NK-92 treated with Interleukin-12 subunit alpha and Interleukin-12 subunit beta, amount 100 ng/mL, for 24 hours (cell line): ENCODE data around the gene INPP5A.
"Not testable (repeated sequence)": the region's sequence is repeated elsewhere in the genome, so short reads cannot be mapped to it uniquely, and the experiment has no call there.

ENCODE experiments used
- DNase-seq: peaks from one replicate; lab custom pipeline; 2025; lab: John Stamatoyannopoulos, UW

INPP5A gene

DNA sequence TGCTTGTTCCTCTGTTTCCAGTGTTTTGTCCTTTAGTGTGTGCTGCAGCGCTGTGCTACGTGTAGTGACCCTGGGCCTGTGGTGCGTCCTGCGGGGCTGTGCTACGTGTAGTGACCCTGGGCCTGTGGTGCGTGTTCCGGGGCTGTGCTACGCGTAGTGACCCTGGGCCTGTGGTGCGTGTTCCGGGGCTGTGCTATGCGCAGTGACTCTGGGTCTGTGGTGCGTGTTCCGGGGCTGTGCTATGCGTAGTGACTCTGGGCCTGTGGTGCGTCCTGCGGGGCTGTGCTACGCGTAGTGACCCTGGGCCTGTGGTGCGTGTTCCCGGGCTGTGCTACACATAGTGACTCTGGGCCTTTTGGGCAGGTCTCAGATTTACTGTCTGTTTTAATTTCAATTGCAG, 60.1 kb downstream of the INPP5A start:
- DNase-seq, result no peak

DNA sequence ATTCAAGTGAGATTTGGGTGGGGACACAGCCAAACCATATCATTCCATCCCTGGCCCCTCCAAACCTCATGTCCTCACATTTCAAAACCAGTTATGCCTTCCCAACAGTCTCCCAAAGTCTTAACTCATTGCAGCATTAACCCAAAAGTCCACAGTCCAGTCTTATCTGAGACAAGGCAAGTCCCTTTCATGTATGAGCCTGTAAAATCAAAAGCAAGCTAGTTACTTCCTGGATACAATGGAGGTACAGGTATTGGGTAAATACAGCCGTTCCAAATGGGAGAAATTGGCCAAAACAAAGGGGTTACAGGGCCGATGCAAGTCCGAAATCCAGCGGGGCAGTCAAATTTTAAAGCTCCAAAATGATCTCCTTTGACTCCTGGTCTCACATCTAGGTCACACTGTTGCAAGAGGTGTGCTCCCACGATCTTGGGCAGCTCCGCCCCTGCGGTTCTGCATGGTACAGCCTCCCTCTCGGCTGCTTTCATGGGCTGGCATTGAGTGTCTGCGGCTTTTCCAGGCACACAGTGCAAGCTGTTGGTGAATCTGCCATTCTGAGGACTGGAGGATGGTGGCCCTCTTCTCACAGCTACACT, 61.5 kb downstream of the INPP5A start:
- DNase-seq, result not testable (repeated sequence)

DNA sequence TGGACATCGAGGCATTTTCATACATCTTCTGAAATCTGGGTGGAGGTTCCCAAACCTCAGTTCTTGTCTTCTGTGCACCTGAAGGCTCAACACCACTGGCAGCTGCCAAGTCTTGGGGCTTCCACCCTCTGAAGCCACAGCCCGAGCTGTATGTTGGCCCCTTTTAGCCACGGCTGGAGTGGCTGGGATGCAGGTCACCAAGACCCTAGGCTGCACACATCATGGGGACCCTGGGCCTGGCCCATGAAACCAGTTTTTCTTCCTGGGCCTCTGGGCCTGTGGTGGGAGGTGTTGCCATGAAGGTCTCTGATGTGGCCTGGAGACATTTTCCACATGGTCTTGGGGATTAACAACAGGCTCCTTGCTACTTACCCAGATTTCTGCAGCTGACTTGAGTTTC, 62.1 kb downstream of the INPP5A start:
- no peak for DNase-seq

DNA sequence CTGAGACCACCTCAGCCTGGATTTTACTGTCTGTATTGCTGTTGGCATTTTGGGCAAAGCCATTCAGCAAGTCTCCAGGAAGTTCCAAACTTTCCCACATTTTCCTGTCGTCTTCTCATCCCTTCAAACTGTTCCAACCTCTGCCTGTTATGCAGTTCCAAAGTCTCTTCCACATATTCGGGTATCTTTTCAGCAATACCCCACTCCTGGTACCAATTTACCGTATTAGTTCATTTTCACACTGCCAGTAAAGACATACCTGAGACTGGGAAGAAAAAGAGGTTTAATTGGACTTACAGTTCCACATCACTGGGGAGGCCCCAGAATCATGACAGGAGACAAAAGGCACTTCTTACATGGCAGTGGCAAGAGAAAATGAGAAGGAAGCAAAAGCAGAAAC, 62.8 kb downstream of the INPP5A start:
- no peak for DNase-seq

DNA sequence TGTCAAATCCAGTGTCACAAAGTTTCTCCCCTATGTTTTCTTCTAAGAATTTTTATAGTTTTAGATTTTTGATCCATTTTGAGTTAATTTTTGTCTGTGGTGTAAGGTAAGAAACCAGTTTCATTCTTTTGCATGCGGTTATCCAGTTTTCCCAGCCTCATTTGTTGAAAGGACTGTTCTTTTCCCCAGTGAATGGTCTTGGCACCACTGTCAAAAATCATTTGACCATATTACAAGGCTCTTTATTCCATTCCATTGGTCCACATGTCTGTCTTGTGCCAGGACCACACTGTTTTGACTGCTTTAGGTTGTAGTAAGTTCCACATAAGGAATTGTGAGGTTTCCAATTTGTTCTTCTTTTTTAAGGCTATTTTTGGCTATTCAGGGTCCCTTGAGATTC, 64.0 kb downstream of the INPP5A start:
- DNase-seq, result no peak

DNA sequence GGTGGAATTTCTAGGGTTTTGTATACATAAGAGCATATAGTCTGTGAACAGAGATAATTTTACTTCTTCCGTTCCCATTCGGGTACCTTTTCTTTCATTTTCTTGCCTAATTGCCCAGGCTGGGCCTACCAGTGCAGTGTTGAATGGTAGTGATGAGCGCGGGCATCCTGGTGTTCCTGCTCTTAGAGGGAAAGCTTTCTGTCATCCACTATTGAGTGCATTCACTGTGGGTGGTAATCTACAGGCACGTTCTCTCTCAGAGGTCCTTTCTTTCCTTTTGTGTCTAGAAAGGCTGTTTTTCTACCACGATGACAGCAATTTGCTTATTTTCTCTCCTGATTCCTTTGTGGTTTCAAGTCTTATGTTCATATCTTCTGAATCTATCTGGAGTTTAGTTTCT, 65.0 kb downstream of the INPP5A start:
- no peak for DNase-seq

DNA sequence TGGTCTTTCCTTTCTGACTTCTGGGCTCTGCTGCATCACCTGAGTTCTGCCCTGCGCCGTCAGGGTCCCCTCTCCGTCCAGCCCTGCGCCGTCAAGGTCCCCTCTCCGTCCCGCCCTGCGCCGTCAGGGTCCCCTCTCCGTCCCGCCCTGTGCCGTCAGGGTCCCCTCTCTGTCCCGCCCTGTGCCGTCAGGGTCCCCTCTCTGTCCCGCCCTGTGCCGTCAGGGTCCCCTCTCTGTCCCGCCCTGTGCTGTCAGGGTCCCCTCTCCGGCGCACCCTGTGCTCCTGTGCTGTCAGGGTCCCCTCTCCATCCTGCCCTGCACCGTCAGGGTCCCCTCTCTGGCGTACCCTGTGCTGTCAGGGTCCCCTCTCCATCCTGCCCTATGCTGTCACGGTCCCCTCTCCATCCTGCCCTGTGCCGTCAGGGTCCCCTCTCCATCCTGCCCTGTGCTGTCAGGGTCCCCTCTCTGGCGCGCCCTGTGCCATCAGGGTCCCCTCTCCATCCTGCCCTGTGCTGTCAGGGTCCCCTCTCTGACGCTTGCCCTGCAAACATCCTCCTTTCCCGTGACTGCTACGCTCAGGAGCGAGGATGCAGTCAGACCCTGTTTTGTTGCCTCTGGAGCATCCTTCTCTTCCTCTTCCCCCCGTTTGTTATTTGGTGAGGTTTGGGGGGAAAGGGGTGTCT, 66.4 kb downstream of the INPP5A start:
- no peak for DNase-seq

DNA sequence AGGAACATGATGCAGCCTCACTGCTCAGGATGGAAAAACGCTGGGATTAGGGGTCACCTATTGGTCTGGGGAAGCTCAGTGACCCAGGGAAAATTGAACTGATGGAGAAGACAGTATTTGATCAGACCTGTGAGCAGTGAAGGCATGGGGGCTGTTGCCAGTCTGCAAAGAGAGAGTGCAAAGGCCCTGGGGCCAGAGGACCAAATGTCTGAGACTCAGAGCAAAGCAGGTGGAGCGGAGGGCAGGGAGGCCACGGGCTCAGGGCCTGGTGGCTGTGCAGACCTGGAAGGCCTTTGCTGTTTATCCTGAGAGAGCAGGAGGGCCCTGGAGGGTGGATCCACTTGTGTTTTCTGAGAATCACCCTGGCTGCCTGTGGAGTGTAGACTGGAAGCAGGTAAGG, 67.1 kb downstream of the INPP5A start:
- DNase-seq, result no peak

DNA sequence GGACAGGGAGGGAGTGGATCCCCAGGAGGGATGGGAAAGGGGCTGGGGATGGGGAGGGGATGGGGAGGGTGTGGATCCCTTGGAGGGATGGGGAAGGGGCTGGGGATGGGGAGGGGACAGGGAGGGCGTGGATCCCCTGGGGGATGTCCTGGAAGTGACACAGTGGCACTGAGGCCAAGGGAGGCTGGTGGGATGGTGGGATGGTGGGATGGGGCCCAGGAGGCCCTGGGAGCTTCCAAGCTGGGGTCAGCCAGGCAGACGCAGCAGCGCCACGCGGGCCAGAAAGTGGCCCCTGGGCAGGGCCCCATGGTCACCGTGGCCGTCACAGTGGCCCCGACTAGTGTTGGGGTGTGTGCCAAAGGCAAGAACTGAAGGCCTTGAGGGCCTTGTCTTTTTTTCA, 67.8 kb downstream of the INPP5A start:
- DNase-seq, result no peak

DNA sequence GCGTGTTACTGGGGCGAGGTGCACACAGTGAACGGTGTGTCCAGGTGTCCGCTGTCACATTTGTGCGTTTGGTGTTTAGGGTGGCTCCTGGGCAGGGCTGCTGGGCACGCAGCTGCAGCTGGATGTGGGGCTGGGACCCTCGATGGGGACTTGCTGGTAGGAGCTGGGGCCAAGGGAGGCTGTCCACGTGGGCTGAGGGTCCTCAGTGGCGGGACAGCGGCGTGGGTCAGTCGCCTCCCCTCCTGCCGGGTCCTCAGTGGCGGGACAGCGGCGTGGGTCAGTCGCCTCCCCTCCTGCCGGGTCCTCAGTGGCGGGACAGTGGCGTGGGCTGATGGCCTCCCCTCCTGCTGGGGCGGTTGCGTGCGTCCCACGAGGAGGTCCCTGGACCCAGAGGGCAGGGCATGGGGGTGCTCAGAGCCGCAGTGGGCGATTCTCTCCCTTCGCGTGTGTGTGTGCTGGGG, 68.5 kb downstream of the INPP5A start:
- no peak for DNase-seq

DNA sequence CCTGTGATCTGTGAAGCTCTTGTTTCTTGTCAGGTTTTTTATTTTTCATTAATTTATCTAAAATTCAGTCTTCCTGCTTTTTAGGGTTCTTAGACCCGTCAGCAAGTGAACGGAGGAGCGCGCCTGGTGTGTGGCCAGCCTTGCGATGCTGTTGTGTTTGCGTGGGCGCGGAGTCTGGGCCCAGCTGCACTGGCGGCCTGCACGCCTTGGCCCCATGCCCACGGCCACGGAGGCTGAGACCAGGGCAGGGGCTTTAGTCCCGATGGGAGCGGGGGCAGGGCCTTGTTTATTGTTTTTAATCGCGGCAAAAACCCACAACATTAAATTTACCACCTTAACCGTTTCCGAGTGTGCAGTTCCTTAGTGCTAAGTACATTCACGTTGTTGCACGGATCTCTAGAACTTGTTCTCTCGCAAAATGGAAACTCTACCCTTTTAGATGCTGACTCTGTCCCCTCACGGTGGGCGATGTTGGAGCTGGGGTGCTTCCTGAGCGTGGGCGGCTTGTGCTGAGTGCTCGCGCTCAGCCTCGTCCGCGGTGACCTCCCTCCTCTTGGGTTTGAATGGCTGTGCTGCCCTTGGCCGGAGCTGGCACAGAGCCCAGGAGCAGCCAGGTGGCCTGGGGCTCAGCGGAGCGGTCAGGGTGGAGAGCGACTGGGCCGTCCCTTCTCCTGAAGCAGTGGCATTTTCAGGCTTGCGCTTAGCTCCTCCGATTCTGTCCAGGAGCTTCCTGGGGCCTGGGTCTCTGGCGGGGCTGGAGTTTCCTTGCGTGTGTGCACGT, 69.1 kb downstream of the INPP5A start:
- no peak for DNase-seq

DNA sequence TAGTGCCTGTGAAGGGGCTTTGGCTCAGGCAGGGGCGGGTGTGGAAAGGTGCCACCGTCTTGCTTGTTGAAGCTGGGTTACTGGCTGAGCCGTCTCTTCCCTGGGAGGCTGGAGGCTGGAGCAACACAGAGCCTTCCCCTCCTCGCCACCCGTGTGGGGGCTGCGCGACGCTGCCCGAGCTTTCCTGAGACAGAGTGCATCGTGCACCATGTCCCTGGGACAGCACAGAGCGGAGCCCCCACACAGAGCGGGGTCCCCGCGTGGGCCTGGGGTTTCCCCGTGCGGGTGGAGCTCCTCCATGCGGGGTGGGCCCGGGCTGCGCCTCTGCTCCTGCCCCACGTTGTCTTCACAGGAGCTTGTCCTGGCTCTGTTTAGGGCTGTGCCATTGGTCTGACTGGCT, 69.9 kb downstream of the INPP5A start:
- no peak for DNase-seq

DNA sequence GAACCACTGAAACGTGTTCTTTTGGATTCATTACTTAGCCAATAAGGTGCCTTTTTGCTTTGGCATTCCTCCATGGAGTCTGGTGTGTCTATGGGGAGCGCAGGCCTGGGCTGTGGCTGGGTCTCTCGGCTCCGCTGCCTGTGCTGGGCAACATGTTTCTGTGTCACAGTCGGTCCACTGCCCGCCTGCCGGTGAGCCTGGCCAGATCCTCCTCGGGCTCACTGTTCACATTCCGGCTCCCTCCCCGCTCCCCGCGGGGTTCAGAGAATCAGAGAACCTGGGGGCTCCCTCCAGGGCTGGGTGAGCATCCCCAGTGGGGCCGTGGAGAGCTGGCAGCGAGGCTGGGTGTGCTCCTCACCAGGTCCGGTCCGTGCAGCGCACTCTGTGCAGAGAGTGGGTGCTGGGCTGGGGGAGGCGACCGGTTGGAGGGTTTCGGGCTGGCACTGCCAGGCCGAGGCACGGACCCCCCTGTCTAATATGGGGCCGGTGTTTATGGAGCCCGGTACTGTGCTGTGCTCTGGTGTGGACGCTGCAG, 70.4 kb downstream of the INPP5A start:
- no peak for DNase-seq

DNA sequence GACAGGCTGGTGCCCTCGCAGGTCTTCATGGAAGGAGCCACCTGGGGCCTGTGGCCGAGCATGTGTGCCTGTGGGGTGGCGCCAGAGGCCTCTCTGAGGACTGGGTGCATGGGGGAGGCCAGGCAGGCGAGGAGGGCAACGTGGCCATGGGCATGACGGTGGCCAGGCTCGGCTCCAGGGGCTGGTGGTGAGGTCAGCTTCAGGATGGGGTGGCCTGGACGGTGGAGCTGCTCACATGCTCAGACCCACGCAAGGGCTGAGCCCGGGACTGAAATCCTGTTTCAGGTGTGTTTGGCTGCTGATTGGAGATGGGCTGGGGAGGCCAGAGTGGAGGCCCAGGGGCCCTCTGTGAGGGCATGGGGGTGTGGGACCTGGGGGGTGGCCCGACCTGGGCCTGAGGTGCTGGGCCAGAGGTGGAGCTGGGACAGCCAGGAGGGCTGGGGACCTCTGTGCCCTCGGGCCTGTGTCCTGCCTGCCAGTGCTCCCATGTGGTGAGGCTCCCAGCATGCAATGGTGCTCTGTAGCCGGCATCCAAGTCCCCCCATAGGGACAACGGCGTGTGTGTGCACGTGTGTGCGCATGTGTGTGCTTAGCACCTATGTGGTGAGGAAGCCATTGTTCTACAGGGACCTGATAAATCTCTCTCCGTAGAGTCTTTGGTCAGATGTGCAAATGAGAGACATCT, 71.1 kb downstream of the INPP5A start:
- no peak for DNase-seq

DNA sequence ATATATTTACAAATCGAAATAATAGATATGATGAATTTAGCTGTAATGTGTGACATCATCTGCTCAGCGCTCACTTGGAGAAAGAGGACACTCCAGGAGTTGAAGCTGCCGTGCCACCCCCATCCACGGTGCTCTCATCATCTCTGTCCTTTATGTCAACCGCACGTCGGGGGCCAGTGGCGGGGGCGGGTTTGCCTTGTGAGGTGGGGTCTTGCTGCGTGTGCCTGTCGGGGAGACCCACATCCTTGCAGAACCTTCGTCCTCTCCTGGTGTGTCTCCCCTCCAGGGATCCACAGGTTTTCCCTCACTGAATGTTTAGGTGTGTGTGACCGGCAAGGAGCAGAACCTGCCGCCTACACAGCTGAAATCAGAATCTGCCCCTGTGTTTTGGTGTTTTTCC, 71.6 kb downstream of the INPP5A start:
- DNase-seq, result no peak

DNA sequence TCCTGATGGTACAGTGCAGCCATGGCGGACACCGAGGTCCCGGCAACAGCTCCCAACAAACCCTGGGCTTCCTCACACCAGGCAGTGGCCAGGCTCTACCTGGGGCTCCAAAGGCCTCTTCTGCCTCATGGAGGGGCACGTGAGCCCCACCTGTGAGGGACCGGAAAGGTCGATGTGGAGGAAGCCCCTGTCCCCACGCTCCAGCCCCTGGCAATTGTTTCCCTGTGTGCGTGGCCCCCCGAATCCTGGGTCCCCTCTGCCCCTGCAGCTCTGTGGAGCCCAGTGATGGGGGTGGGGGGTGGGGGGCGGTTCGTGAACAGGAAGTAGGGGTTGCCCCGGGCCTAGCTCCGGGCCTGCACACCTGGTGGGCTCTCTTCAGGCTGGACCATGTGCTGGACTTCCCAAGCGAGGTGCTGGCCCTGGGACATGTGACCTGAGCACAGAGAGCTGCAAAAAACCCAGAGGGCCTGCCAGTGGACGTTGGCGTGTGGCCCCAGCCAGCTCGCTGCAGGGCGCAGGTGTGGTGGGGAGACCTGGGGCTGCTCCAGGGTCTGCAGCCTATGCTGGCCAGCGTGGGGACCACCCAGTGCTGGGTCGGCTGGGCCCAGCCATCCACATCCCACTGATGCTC, 72.6 kb downstream of the INPP5A start:
- no peak for DNase-seq

DNA sequence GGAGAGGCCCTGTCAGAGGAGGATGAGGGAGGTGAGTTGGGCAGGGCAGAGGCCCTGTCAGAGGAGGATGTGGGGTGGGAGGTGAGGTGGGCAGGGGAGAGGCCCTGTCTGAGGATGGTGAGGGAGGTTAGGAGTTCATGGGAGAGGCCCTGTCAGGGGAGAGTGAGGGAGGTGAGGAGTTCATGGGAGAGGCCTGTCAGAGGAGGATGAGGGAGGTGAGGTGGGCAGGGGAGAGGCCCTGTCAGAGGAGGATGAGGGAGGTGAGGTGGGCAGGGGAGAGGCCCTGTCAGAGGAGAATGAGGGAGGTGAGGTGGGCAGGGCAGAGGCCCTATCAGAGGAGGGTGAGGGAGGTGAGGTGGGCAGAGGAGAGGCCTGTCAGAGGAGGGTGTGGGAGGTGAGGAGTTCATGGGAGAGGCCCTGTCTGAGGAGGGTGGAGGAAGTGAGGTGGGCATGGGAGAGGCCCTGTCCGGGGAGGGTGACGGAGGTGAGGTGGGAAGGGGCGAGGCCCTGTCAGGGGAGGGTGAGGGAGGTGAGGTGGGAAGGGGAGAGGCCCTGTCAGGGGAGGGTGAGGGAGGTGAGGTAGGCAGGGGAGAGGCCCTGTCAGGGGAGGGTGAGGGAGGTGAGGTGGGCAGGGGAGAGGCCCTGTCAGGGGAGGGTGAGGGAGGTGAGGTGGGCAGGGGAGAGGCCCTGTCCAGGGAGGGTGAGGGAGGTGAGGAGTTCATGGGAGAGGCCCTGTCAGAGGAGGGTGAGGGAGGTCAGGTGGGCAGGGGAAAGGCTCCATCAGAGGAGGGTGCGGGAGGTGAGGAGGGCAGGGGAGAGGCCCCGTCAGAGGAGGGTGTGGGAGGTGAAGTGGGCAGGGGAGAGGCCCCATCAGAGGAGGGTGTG, 73.7 kb downstream of the INPP5A start:
- DNase-seq, result no peak

DNA sequence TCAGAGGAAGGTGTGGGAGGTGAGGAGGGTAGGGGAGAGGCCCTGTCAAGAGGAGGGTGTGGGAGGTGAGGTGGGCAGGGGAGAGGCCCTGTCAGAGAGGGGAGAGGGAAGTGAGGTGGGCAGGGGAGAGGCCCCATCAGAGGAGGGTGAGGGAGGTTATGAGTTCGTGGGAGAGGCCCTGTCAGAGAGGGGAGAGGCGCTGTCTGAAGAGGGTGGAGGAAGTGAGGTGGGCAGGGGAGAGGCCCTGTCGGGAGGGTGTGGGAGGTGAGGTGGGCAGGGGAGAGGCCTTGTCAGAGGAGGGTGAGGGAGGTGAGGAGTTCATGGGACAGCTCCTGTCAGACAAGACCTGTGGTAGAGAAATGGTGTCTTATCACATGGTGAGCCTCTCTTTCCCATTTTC, 74.4 kb downstream of the INPP5A start:
- DNase-seq, result no peak

DNA sequence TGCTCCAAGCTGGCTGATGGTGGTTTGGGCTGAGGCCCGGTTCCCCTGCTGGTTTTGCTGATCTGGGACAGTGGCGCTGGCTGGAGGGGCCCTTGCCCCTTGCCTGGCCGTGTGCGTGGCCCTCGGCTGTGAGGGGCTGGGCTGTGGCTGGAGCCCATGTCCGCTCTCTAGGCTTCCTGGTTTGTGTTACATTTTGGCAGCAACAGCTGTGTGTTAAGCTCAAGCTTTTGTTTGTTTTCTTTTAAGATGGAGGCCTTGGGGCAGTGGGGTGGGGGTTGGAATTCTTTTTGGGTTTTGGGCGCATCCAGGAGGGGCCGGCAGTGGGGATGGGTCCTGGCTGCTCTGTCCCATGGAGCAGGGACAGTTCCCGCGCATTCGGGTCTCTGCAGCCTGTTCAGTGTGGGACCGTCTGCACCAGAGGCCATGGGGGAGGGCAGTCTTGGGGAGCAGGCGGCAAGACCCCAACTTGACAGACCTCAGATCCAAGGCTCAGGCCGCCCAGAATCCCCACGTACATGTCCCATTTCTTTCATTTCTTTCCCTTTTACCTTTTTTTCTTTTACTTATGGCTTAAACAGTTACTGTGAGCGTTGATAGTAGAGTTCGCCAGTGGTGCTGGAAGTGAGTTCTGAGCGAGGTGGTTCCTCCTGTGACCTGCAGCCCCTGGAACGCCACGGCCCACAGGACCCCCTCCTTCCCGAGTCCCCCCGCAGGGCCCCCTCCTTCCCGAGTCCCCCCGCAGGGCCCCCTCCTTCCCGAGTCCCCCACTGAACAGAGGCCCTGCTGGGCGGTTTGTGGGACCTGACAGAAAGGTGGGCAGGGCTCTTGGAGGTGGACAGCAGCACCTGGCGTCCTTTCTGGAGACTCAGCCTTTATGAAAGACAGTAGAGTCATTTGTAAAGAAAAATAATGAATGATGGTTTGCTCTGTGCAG, 75.3 kb downstream of the INPP5A start:
- DNase-seq, result no peak
